GM12892 (cell line): ENCODE measurements around the gene RGS5.

Experiments used
- POLR2A ChIP-seq: IDR thresholded peaks from 2 replicates; pipeline ENCODE4 v1.6.1; 2011; ENCODE audit warnings: low read depth, low read length, control low read depth
- POLR2AphosphoS5 ChIP-seq: IDR thresholded peaks from 2 replicates; pipeline ENCODE4 v1.6.1; 2011; ENCODE audit warnings: low read depth, low read length, control low read depth
- TAF1 ChIP-seq: IDR thresholded peaks from 2 replicates; pipeline ENCODE4 v1.6.1; 2011; ENCODE audit warnings: low read depth, mild to moderate bottlenecking, control low read depth, low read length, borderline replicate concordance

GRCh38 chr1:163142152-163142551 is 60.6 kb downstream of the RGS5 start:
- TF ChIP-seq POLR2A, result no peak
- no peak for TF ChIP-seq POLR2AphosphoS5
- TF ChIP-seq TAF1, result no peak
